ENCODE data around the gene MNX1. TPM values are rescaled to one million over a fixed set of nuclear protein-coding genes. Genes with fewer than 3 reads are reported as not detected.

Gene MNX1
- total and polyA plus RNA-seq, 9 of the 15 experiments (the other 6 are each of a cell fraction or from before 2014, with no cell fraction given): 0.15 to 8.0 (median 1.4) TPM

- TF ChIP-seq ILK (tag; IDR thresholded peaks at IDR 0.05; ENCODE audit: borderline replicate concordance, low read depth): no peak
- no peak for TF ChIP-seq ZNF436 (CRISPR knock-in tag; IDR thresholded peaks at IDR 0.05)
- no peak for TF ChIP-seq CBX2 (IDR thresholded peaks at IDR 0.05; ENCODE audit: insufficient read depth, low read length, poor library complexity, severe bottlenecking)
- TF ChIP-seq ZNF316 (IDR thresholded peaks at IDR 0.05): no peak
- TF ChIP-seq PHTF2 (CRISPR knock-in tag; IDR thresholded peaks at IDR 0.05): no peak
- TF ChIP-seq MNT (conservative IDR thresholded peaks at IDR 0.05): peak in 1 of 2 experiments; percentile 77; a peak in 3 of 4 replicates
- no peak for TF ChIP-seq EP300 (IDR thresholded peaks at IDR 0.05; ENCODE audit: low read length)
- no peak; the same call in none of the 2 replicates for TF ChIP-seq ZNF232 (CRISPR knock-in tag; IDR thresholded peaks at IDR 0.05)
- TF ChIP-seq TFAM (CRISPR knock-in tag; conservative IDR thresholded peaks at IDR 0.05): no peak
- no peak for TF ChIP-seq ZNF274 (IDR thresholded peaks at IDR 0.05; ENCODE audit: borderline replicate concordance, low read depth, low read length)
- TF ChIP-seq ZNF511 (CRISPR knock-in tag; IDR thresholded peaks at IDR 0.05): peak; percentile 24
- no peak for TF ChIP-seq LCOR (CRISPR knock-in tag; IDR thresholded peaks at IDR 0.05)
- peak; percentile 67; the same call in 1 of the 2 replicates for TF ChIP-seq ZEB2 (IDR thresholded peaks at IDR 0.05)
- TF ChIP-seq NUFIP1 (IDR thresholded peaks at IDR 0.05; ENCODE audit: partially characterized antibody): no peak
- peak; percentile 31 for TF ChIP-seq HMGN3 (IDR thresholded peaks at IDR 0.05; ENCODE audit: borderline replicate concordance, extremely low read depth, insufficient read length, low read depth, low read length)
- TF ChIP-seq PHF21A (IDR thresholded peaks at IDR 0.05; ENCODE audit: borderline replicate concordance, low read depth): no peak
- TF ChIP-seq NR2C2 (CRISPR knock-in tag; IDR thresholded peaks at IDR 0.05): peak; percentile 60; the same call in 1 of the 2 replicates
- 0 out of 2 replicates have a peak, but pooled peaks have one; percentile 17 for TF ChIP-seq NR2C2 (tag; IDR thresholded peaks at IDR 0.05)
- TF ChIP-seq BRF2 (IDR thresholded peaks at IDR 0.05; ENCODE audit: borderline replicate concordance, insufficient read depth, insufficient read length): no peak
- TF ChIP-seq SRF (CRISPR knock-in tag; IDR thresholded peaks at IDR 0.05): no peak
- peak; percentile 75; the same call in 1 of the 2 replicates for TF ChIP-seq ZFP91 (CRISPR knock-in tag; IDR thresholded peaks at IDR 0.05)
- peak; percentile 63; the same call in 1 of the 2 replicates for TF ChIP-seq FOXP1 (CRISPR knock-in tag; IDR thresholded peaks at IDR 0.05)
- TF ChIP-seq DNMT1 (IDR thresholded peaks at IDR 0.05): no peak
- TF ChIP-seq ZNF12 (CRISPR knock-in tag; IDR thresholded peaks at IDR 0.05): no peak; the same call in 1 of the 2 replicates
- no peak for TF ChIP-seq ELF2 (CRISPR knock-in tag; IDR thresholded peaks at IDR 0.05)
Measured at GRCh38 chr7:157010588-157011332, at the start of gene MNX1 (continued).
